ENCODE measurements around the gene MFRP. TPM values are rescaled to one million over a fixed set of nuclear protein-coding genes. Genes with fewer than 3 reads are reported as not detected.

MFRP gene
- total RNA-seq (ENCODE audit: low replicate concordance), result under 0.01 TPM in 1 of 2 replicates, not detected in the other

DNA sequence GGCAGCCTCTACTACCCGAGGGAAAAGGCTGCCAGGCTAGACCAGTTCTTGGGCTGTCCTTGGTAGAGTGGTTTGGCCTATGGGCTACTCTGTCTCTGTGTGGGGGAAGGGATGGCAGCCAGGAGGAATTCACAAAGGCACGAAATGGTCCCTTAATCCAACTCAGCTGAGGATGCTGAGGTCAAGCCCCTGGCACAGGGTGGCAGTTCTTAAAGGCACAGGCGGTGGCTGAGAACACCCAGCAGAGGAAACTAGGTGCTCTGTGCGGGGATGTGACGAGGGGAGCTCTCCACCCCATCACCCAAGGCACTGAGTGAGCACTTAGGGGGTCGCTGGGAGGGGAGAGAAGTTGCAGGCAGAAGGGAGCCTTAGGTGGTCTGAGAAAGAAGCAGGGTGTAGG is at the start of gene MFRP:
MFRP (minus strand) TSS at position 101 of the 400 bp plus-strand sequence. CDS start 192 bp downstream, outside the sequence.

DNA sequence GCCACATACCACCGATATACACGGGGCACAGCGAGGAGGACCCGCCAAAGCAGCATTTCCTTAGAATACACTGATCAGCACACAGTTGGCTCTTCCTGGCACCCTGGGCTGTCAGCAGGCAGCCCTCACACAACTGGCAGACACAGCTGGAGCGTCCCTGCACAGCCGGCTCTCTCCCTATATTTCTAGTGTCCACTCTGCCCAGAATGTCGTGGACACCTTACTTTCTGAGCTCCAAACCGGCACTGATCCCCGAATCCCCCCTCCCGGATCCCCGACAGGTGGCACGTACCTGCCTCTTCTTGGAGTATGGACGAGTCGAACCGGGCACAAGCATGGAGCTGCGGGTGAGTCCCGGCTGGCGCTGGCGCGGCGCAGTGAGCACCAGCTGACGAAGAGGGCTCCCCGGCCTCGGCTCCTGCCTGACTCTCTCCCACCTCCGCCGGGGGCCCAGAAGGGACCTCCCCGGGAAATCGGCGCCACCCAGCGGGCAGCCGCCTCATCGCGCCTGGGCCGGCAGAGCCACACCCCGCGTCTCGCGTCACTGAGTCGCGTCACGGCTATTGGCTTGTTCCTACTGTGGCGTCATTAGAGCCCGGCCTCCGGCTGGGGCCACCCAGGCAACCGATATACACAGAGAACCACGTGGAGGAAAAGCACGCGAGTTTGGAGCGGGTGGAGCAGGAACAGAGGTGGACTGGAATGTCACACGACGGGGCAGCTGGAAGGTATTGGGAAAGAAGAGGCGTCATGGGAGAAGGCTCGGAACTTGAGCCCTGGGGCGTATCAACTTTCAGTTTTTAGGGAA is 34.9 kb upstream of the MFRP start, which contains the start of gene USP2:
USP2 (minus strand) TSS at position 510 of the 808 bp plus-strand sequence. CDS start 8,210 bp downstream, outside the sequence.

DNA sequence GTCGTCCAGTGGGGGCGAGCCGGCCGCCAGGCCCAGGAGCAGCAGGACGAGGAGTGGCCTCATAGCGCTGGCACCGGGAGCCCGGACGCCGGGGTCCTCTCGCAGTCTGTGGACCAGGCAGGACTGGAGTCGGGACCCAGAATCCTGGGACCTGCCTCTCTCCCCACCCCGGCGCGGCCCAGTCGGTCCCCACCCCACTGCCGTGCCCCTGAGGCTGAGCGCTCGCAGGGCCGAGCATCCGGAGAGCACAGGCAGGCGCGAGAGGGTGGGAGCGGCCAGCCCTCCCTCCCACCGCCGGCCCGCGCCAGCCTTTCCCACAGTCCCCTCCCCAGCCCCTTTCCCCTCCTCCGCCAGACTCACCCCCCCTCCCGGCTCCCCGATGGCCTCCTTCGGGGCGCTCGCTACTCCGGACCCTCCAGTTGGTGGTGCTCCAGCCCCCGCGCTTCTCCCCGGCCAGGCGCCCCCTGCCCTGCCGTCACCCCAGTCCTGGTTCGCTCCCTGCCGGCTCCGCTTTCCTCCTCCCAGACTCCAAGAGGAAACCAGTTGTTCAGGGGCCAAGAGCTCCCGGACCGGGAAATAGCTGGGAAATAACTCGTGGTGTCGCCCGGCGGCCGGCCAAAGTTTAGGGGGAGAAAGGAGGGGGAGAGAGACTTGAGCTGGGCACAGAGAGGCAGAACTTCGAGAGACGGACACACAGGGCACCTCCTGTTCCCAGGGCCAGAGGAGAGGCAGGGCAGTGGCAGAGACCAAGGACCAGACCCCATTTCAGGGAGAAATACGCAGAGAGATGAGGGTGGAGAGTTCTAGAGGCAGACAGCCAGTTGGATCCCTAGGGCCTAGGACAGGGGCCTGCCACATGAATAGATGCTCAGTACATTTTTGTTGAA is 5.9 kb downstream of the MFRP start, which contains the start of gene C1QTNF5:
C1QTNF5 (minus strand) TSS at position 549 of the 887 bp plus-strand sequence; CDS start at position 63, 486 bp downstream.

DNA sequence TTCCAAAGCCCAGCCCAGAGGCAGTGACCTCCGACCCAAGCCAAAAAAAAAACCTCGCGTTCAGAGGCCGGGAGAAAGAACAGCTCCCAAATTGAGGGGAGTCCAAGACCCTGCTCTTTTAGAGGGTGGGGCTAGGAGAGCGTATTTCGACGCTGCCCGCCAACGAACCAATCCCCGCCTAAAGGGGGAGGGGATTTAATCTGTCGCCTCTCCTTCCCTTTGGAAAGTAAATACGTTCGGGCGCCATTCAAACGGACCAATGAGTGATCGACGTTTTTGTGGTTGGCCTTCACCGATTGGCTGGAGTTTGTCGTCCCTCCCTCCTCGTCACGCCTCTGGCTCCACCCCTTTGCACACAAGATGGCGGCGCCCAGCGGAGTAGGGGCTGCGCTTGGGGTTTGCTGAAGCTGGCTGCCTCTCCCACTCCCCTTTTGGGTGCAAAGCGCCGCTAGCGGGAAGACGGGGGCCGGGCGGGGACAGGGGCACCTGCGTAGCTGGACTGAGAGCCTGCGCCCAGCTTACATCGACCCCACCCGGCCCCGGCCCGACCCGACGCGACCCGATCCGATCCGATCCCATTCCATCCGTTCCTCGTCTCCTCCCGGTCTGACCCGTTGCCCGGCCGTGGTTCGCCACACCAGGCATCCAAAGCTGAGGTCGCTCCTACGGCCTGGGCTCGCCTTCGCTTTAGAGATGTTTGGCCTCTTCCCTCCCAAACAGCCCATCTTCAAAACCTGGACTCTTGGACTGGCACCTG is 12.2 kb downstream of the MFRP start, which contains the start of gene RNF26:
RNF26 (plus strand) TSS at position 354 of the 757 bp plus-strand sequence. CDS start 596 bp downstream, outside the sequence.

DNA sequence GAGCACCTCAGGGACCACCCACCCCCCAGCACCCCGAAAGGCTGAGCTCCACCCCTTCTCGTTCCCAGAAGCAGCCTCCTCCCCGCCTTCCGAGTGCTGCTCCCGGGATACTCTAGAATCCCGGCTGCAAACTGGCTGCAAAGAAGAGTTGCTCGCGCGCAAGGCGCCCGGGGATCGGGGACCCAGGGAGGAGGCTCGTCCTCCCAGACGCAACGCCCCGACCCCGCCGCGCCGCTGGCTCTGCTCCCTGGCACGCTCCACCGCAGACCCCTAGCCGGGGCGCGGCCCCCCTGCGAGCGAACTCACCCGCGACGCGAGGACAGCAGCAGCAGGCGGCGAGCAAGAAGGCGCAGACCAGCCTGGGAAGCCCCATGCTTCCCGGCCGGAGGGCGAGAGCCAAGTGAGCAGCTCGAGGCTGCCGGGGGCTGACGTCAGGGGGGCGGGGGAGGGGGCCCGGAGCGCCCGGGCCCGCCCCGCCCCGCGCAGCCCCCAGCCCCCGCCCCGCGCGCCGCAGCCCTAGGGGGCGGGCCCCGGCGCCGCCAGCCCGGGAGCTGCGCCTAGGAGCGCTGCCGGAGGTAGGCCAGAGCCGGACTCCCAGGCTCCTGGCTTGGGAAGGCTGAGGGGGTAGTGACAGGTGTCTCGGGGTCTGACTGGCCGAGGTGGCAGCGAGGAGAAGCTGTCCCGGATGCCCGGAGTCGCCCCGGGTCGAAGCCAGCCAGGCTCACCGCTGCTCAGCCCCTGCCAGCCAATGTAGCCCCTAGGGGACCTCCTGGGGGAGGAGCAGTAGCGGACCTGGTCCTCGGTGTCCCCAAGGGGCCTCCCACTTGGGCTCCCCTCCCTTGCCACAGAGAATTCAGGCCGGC is 29.5 kb downstream of the MFRP start, which contains the start of gene MCAM:
MCAM (minus strand) TSS at position 402 of the 863 bp plus-strand sequence; CDS start at position 373, 29 bp downstream.

Other genes with a start within 250 kb of the MFRP start
- 9.8 and 19.9 TPM in 2 replicates for gene DPAGT1, start 244.9 kb downstream of the MFRP start, total RNA-seq (ENCODE audit: low replicate concordance)
- gene C2CD2L, start 239.4 kb downstream of the MFRP start, total RNA-seq (ENCODE audit: low replicate concordance), result 1.1 and 4.4 TPM in 2 replicates
- gene HINFP, start 225.1 kb downstream of the MFRP start, total RNA-seq (ENCODE audit: low replicate concordance), result 10.9 and 18.8 TPM in 2 replicates
- gene ABCG4, start 197.7 kb downstream of the MFRP start, total RNA-seq (ENCODE audit: low replicate concordance), result under 0.01 and 0.15 TPM in 2 replicates
- 9.7 and 14.3 TPM in 2 replicates for gene NLRX1, start 178.0 kb downstream of the MFRP start, total RNA-seq (ENCODE audit: low replicate concordance)
- 0.35 TPM in 1 of 2 replicates, not detected in the other for gene NHERF4, start 161.2 kb downstream of the MFRP start, total RNA-seq (ENCODE audit: low replicate concordance)
- gene CBL, start 140.4 kb downstream of the MFRP start, total RNA-seq (ENCODE audit: low replicate concordance), result 2.5 and 3.9 TPM in 2 replicates
- gene MCAM, start 29.6 kb downstream of the MFRP start, total RNA-seq (ENCODE audit: low replicate concordance), result 11.8 and 25.4 TPM in 2 replicates
- gene RNF26, start 12.2 kb downstream of the MFRP start, total RNA-seq (ENCODE audit: low replicate concordance), result 1.9 and 2.7 TPM in 2 replicates
- 10.6 and 11.6 TPM in 2 replicates for gene C1QTNF5, start 5.8 kb downstream of the MFRP start, total RNA-seq (ENCODE audit: low replicate concordance)
- under 0.01 TPM in 2 replicates for gene USP2, start 35.0 kb upstream of the MFRP start, total RNA-seq (ENCODE audit: low replicate concordance)
- gene THY1, start 76.5 kb upstream of the MFRP start, total RNA-seq (ENCODE audit: low replicate concordance), result 7.3 and 272 TPM in 2 replicates